Heart left ventricle (tissue), 16 donors: ENCODE data around the gene FOXP2. TPM values are rescaled to one million over a fixed set of nuclear protein-coding genes. Genes with fewer than 3 reads are reported as not detected.

ENCODE experiments used
- ATAC-seq, 4 donors: fragments of 200-7000 bp; cut with Tn5 transposase; one replicate each; pipeline ENCODE4 v1.9.1; 2020 to 2022; ENCODE audit warnings: moderate library complexity in 4 of 4, mild to moderate bottlenecking in 3 of 4, moderate number of reproducible peaks in 1 of 4
- DNase-seq, 5 donors: peaks; one replicate each; pipeline ENCODE4 v3.0.0-alpha.2; 2020
- H3K27ac ChIP-seq, 12 donors: fragments of 200-600 bp; sonication (generic) in 4 of 12; one replicate each; pipeline versions ENCODE4 v1.5.0 to v1.8.0; 2016 to 2022; ENCODE audit warnings: mild to moderate bottlenecking in 2 of 12
- H3K27me3 ChIP-seq, 9 donors: fragments of 200-600 bp; sonication (generic) in 2 of 9; one replicate each; pipeline versions ENCODE4 v1.5.1 to v1.8.0; 2016 to 2022; ENCODE audit warnings: mild to moderate bottlenecking in 3 of 9
- H3K36me3 ChIP-seq, 9 donors: fragments of 200-600 bp; sonication (generic) in 2 of 9; one replicate each; pipeline versions ENCODE4 v1.5.0 to v1.8.0; 2018 to 2022; ENCODE audit warnings: mild to moderate bottlenecking in 2 of 9
- H3K4me1 ChIP-seq, 12 donors: fragments of 200-600 bp; sonication (generic) in 4 of 12; one replicate each; pipeline versions ENCODE4 v1.5.0 to v1.8.0; 2016 to 2022; ENCODE audit warnings: mild to moderate bottlenecking in 3 of 12
- H3K4me3 ChIP-seq, 12 donors: fragments of 200-600 bp; sonication (generic) in 4 of 12; one replicate each; pipeline versions ENCODE4 v1.5.0 to v1.8.0; 2017 to 2022; ENCODE audit warnings: mild to moderate bottlenecking in 9 of 12, moderate library complexity in 4 of 12
- H3K9me3 ChIP-seq, 12 donors: fragments of 200-600 bp; sonication (generic) in 4 of 12; one replicate each; pipeline versions ENCODE4 v1.5.0 to v1.8.0; 2016 to 2022; ENCODE audit warnings: mild to moderate bottlenecking in 1 of 12
- POLR2A ChIP-seq, 2 donors: fragments of 450-650 bp; IDR thresholded peaks; one replicate each; pipeline ENCODE4 v1.6.1; 2017; ENCODE audit warnings: antibody characterized with exemption in 2 of 2, mild to moderate bottlenecking in 2 of 2, moderate library complexity in 2 of 2
- WGBS, 4 donors: extraction: QIAGEN DNeasy Blood & Tissue Kit in 2 of 4; methylation state at CpG; one replicate each; pipeline versions ENCODE4 v1.1.5 to v1.1.7; 2013 to 2018; 5-methylcytosine and 5-hydroxymethylcytosine counted together
- intact Hi-C, 10 donors: fragments of 100-400 bp; cut with DNase I; formaldehyde crosslinking; loops; one replicate each; pipeline versions ENCODE4 v1.11.1 to v1.14.2; 2022
- polyA plus RNA-seq, 2 donors: library from polyadenylated mRNA; stranded (reverse); fragments of 200-250 nt; gene quantifications; one replicate each; pipeline ENCODE4 v1.2.3, GENCODE V29; 2013
- total RNA-seq, 9 donors: library from RNA; depleted of rRNA in 2 of 9; stranded (reverse); fragments of >200 nt in 2 of 9; fragmentation: NEBNext Ultra II Directional in 3 of 9; extraction: Animal tissue kit (Norgen Biotek cat#: 25700) in 3 of 9; gene quantifications; one replicate each; pipeline versions ENCODE4 v1.1.0 to v1.2.4, GENCODE V29; 2016 to 2023
- TF ChIP-seq, protein P1 (sequence below), 12 donors: fragments of 200-600 bp; sonication (generic) in 4 of 12; IDR thresholded peaks; one replicate each; pipeline versions ENCODE4 v1.5.0 to v1.8.0; 2018 to 2022; ENCODE audit warnings: antibody characterized with exemption in 12 of 12, mild to moderate bottlenecking in 5 of 12
- donor health status: ischemic (EF 13 %, LVEDD 7.1; RV severe dilation, severe dysfunction).
- donor health status: healthy with polysubstance abuse.
- donor health status: DM: no; HTN: yes; CAD: no.
- donor health status: DM: no; HTN: no; CAD: no.
- donor health status: ischemic (EF 25% LVEDD 6.9; RV normal size, moderate dysfunction).
- donor health status: ischemic (EF 25% LVEDD 5.7; RV mildly dilated, moderate dysfunction).
- donor health status: healthy.
- donor health status: DM: yes; HTN: yes; CAD: no.
- donor health status: ischemic (EF 35%, LVEDD 5.7; RV mildly dilated, moderate dysfunction).
- donor health status: nonischemic (EF 11% LVEDD 7.7; RV severe dilation, severe dysfunction).
- donor health status: DM: yes; HTN: yes; CAD: no.
- donor health status: PGD.
- donor health status: ischemic (EF 29% LVEDD 5.4; RV normal size, mild dysfunction).
- donor health status: nonischemic (EF 23%, LVEDD 6.1; RV moderate dilation, normal function).

The FOXP2 gene
- total and polyA plus RNA-seq, 11 donors: 0.25 to 3.7 (median 1.9) TPM

DNA sequence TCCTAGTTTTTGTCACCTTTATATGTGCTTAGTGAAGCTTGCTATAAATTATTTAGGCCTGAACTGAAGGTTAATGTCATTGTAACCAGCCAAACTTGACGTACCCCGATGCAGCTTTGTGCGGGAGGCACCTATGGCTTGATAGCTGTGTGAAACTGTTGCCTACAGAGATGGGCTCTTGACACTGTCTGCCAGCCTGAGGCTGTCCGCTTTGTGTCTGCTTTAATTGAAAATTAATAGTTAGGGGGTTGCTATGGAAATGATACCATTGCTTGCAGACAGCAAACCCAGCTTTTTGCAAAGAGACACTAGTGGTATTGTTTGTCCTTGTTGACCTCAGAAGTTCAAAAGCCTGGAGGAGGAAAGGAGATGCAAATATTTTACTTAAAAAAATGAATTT, 2.1 kb upstream of the FOXP2 start:
- intact Hi-C loops: loop anchor here in 2 of 10 donors (10.0 kb wide), 1 partner anchor 328 kb away; no protein-coding TSS in a partner anchor
- TF ChIP-seq, protein P1, sequence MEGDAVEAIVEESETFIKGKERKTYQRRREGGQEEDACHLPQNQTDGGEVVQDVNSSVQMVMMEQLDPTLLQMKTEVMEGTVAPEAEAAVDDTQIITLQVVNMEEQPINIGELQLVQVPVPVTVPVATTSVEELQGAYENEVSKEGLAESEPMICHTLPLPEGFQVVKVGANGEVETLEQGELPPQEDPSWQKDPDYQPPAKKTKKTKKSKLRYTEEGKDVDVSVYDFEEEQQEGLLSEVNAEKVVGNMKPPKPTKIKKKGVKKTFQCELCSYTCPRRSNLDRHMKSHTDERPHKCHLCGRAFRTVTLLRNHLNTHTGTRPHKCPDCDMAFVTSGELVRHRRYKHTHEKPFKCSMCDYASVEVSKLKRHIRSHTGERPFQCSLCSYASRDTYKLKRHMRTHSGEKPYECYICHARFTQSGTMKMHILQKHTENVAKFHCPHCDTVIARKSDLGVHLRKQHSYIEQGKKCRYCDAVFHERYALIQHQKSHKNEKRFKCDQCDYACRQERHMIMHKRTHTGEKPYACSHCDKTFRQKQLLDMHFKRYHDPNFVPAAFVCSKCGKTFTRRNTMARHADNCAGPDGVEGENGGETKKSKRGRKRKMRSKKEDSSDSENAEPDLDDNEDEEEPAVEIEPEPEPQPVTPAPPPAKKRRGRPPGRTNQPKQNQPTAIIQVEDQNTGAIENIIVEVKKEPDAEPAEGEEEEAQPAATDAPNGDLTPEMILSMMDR (IDR thresholded peaks at IDR 0.05): no peak
- TF ChIP-seq POLR2A (IDR thresholded peaks at IDR 0.05): no peak
- Histone ChIP-seq H3K36me3 (no peaks in the 10 kb centered on the region), H3K4me1 (peaks cover 0 to 10% (median 0%) of the 10 kb centered on the region in 12 donors), H3K27ac (peak overlapping the region in 1 of 12 donors; percentile 69), H3K4me3 (no peak overlapping the region), H3K9me3 (no peaks in the 10 kb centered on the region), H3K27me3 (peaks cover 0 to 8% (median 0%) of the 10 kb centered on the region in 9 donors)
- no peak for ATAC-seq
- WGBS, 4 donors: 76 to 90% (median 89%) methylated on average over 4 of the region's 4 CpGs
- DNase-seq: no peak

DNA sequence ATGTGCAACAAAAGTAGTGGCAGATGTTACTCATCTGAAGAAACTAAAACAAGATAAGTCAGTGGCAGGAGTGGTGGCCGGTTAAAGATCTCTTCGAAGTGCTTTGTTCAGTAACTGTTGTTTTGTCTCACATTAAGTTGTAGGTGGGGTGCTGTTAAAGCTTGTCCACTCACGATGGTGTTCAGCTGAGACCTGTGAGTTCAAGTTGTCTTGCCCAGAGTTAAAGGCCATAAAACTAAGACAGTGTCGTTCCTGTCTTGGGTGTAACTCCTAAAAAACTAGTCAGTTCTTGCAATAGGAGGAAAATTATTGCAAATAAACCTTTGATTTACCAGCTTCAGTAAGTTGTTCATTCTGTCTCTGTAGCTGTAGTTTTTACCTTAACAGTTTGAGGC, 857 bp upstream of the FOXP2 start:
- Histone ChIP-seq H3K4me1 (peaks cover 0 to 10% (median 0%) of the 10 kb centered on the region in 12 donors), H3K27ac (peak overlapping the region in 5 of 12 donors; percentile 2 to 69 (median 41)), H3K4me3 (peak overlapping the region in 3 of 12 donors; percentile 34 to 56 (median 56)), H3K9me3 (no peaks in the 10 kb centered on the region), H3K27me3 (peaks cover 0 to 8% (median 0%) of the 10 kb centered on the region in 9 donors), H3K36me3 (no peaks in the 10 kb centered on the region)
- ATAC-seq (peak in 1 of 4 donors; percentile 19), DNase-seq (no peak)
- WGBS, 4 donors: 40 to 51% (median 48%) methylated on average over 4 of the region's 4 CpGs
- TF ChIP-seq POLR2A (IDR thresholded peaks at IDR 0.05): no peak
- TF ChIP-seq, protein P1 (IDR thresholded peaks at IDR 0.05): no peak
- intact Hi-C loops: loop anchor here in 2 of 10 donors (10.0 kb wide), 1 partner anchor 329 kb away; no protein-coding TSS in a partner anchor

DNA sequence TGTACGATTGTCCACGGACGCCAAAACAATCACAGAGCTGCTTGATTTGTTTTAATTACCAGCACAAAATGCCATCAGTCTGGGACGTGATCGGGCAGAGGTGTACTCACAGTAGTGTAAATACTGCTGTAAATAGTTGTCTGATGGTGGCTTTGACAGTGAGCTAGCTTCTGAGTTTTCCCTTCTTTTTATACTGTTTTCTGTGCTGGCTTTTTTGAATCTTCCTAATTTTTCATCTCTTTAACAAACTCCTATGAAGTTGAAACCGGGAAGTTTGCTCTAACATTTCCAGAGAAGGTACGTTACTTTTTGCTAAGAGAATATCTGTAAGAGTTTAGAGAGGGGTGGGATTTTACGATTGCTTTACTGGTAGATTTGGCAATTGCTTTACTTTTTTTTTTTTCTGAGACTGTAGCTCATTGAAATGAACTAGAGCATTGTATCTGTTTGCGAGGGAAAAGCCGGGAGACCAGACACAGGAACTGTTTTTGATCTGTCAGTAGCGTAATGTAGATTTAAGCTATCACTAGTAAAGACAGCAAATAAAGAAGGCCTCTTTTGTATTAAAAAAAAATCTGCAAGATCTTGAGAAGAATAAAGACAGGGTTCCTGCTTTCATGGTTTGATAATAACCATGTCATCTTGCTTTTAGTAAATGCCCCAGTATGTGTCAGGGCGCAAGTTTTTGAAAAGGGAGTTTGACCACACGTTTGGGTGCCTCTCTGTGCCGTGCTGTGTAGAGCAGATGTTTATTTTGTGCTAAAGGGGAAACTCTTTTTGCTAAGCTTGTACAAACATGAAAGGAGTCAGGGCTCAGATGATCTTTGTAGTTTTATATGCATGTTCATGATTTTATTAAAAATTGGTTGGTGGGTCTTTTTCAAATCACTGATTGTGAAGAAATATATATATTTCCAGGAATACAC, 712 bp downstream of the FOXP2 start:
- Histone ChIP-seq H3K4me1 (peaks cover 0 to 10% (median 0%) of the 10 kb centered on the region in 12 donors), H3K27me3 (peaks cover 0 to 8% (median 0%) of the 10 kb centered on the region in 9 donors), H3K36me3 (no peaks in the 10 kb centered on the region), H3K9me3 (no peaks in the 10 kb centered on the region), H3K27ac (peak overlapping the region in 8 of 12 donors; percentile 8 to 69 (median 34)), H3K4me3 (peak overlapping the region in 9 of 12 donors; percentile 23 to 56 (median 39))
- ATAC-seq (peak in 3 of 4 donors; percentile 20 to 40 (median 31)), DNase-seq (no peak)
- intact Hi-C loops: loop anchor here in 2 of 10 donors (10.0 kb wide), 1 partner anchor 331 kb away; no protein-coding TSS in a partner anchor
- 28 to 40% (median 34%) methylated on average over 14 of the region's 14 CpGs for WGBS, 4 donors
- TF ChIP-seq, protein P1 (IDR thresholded peaks at IDR 0.05): no peak
- no peak for TF ChIP-seq POLR2A (IDR thresholded peaks at IDR 0.05)
